DND-41 (cell line): ENCODE measurements around the gene GOLGA8J.
"Not testable (repeated sequence)": the region's sequence is repeated elsewhere in the genome, so short reads cannot be mapped to it uniquely, and the experiment has no call there.

Experiments used
- ATAC-seq: fragments of 200-7000 bp; cut with Tn5 transposase; 3 replicates; pipeline ENCODE4 v1.9.1; 2021; ENCODE audit warnings: low read depth; ENCODE audit not compliant: insufficient read depth
- DNase-seq: peaks from one replicate; pipeline ENCODE4 v3.0.0-alpha.2; 2020
- H2AFZ ChIP-seq: 2 replicates; pipeline ENCODE4 v1.6.0; 2012; ENCODE audit warnings: low read depth, low read length
- H3K27ac ChIP-seq: 2 replicates; pipeline ENCODE4 v1.5.1; 2012; ENCODE audit warnings: low read length, inconsistent platforms
- H3K27me3 ChIP-seq: fragments of 200-600 bp; sonication (generic); 2 replicates; pipeline ENCODE4 v1.6.0; 2012; ENCODE audit warnings: low read length, mild to moderate bottlenecking, inconsistent platforms; ENCODE audit not compliant: insufficient read depth, poor library complexity
- H3K36me3 ChIP-seq: 2 replicates; pipeline ENCODE4 v1.5.1; 2012; ENCODE audit warnings: low read length, inconsistent platforms; ENCODE audit not compliant: insufficient read depth
- H3K4me1 ChIP-seq: 2 replicates; pipeline ENCODE4 v1.5.1; 2012; ENCODE audit warnings: mild to moderate bottlenecking, low read length; ENCODE audit not compliant: insufficient read depth
- H3K4me2 ChIP-seq: 2 replicates; pipeline ENCODE4 v1.6.0; 2012; ENCODE audit warnings: mild to moderate bottlenecking, moderate library complexity, low read length, inconsistent platforms; ENCODE audit not compliant: insufficient read depth
- H3K4me3 ChIP-seq, 2 experiments: fragments of 200-600 bp in 1 of 2; shearing (Covaris generic) in 1 of 2; 2 replicates each; pipeline ENCODE4 v1.5.1; 2012 to 2016; ENCODE audit warnings: inconsistent platforms in 2 of 2, low read length in 2 of 2, mild to moderate bottlenecking in 2 of 2, low read depth in 1 of 2, moderate library complexity in 1 of 2
- H3K79me2 ChIP-seq: 2 replicates; pipeline ENCODE4 v1.6.0; 2012; ENCODE audit warnings: low read length, inconsistent platforms; ENCODE audit not compliant: insufficient read depth
- H3K9ac ChIP-seq: 2 replicates; pipeline ENCODE4 v1.6.0; 2012; ENCODE audit warnings: low read depth, mild to moderate bottlenecking, inconsistent platforms, low read length, moderate library complexity
- H3K9me3 ChIP-seq: 2 replicates; pipeline ENCODE4 v1.5.1; 2012; ENCODE audit warnings: low read length, moderate library complexity, mild to moderate bottlenecking, inconsistent platforms; ENCODE audit not compliant: insufficient read depth, severe bottlenecking
- H4K20me1 ChIP-seq: 2 replicates; pipeline ENCODE4 v1.6.0; 2012; ENCODE audit warnings: low read length; ENCODE audit not compliant: insufficient read depth
- EZH2 ChIP-seq: IDR thresholded peaks from 3 replicates; pipeline ENCODE4 v1.6.1; 2012; ENCODE audit warnings: borderline replicate concordance, low read depth, mild to moderate bottlenecking, moderate library complexity, low read length, inconsistent platforms; ENCODE audit not compliant: severe bottlenecking
- TF ChIP-seq, protein P1 (sequence below): IDR thresholded peaks from 2 replicates; pipeline ENCODE4 v1.5.1; 2012; ENCODE audit warnings: borderline replicate concordance, low read length, moderate library complexity, mild to moderate bottlenecking; ENCODE audit not compliant: poor library complexity, severe bottlenecking; ENCODE audit errors: extremely low read depth

The GOLGA8J gene, protein sequence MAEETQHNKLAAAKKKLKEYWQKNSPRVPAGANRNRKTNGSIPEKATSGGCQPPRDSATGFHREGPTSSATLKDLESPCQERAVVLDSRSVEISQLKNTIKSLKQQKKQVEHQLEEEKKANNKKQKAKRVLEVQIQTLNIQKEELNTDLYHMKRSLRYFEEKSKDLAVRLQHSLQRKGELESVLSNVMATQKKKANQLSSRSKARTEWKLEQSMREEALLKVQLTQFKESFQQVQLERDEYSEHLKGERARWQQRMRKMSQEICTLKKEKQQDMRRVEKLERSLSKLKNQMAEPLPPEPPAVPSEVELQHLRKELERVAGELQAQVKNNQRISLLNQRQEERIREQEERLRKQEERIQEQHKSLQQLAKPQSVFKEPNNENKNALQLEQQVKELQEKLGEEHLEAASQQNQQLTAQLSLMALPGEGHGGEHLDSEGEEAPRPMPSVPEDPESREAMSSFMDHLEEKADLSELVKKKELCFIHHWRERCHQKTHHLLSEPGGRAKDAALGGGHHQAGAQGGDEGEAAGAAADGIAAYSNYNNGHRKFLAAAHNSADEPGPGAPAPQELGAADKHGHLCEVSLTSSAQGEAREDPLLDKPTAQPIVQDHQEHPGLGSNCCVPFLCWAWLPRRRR

DNA sequence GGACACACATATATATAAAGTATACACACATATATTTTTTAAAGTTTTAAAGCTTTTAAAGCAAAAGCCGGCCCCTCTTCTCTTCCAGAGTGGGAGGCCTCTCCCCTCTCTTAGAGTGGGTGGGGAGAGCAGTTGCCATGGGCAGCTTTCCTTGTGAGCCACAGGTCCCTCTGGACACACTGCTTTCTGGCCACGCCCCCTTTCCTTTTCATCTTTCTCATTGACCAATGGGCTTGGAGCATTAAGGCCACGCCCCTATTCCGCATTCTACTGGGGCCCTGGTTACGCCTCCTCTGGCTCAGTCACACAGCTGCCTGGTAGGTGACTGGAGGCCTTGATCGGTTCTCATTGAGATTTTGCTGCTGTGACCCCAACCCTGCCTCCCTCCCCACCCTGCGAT, at the start of gene GOLGA8J:
GOLGA8J (plus strand) TSS at position 301 of the 400 bp plus-strand sequence; CDS start at position 399, 98 bp downstream.
- not testable (repeated sequence) for H2AFZ ChIP-seq, H4K20me1 ChIP-seq, H3K4me3 ChIP-seq, H3K27ac ChIP-seq, H3K79me2 ChIP-seq, H3K27me3 ChIP-seq, DNase-seq, H3K4me1 ChIP-seq, ATAC-seq, H3K9ac ChIP-seq, H3K36me3 ChIP-seq, H3K9me3 ChIP-seq, H3K4me2 ChIP-seq

- Histone ChIP-seq H3K4me3 (no peak overlapping the region), H3K4me1 (no peaks in the 10 kb centered on the region), H3K9me3 (no peaks in the 10 kb centered on the region), H4K20me1 (no peaks in the 10 kb centered on the region), H3K27me3 (no peaks in the 10 kb centered on the region), H3K27ac (no peak overlapping the region), H3K4me2 (no peak overlapping the region), H3K79me2 (no peaks in the 10 kb centered on the region), H3K36me3 (no peaks in the 10 kb centered on the region), H2AFZ (no peak overlapping the region), H3K9ac (no peak overlapping the region)
- no peak for ATAC-seq
- no peak for DNase-seq
- TF ChIP-seq, protein P1, sequence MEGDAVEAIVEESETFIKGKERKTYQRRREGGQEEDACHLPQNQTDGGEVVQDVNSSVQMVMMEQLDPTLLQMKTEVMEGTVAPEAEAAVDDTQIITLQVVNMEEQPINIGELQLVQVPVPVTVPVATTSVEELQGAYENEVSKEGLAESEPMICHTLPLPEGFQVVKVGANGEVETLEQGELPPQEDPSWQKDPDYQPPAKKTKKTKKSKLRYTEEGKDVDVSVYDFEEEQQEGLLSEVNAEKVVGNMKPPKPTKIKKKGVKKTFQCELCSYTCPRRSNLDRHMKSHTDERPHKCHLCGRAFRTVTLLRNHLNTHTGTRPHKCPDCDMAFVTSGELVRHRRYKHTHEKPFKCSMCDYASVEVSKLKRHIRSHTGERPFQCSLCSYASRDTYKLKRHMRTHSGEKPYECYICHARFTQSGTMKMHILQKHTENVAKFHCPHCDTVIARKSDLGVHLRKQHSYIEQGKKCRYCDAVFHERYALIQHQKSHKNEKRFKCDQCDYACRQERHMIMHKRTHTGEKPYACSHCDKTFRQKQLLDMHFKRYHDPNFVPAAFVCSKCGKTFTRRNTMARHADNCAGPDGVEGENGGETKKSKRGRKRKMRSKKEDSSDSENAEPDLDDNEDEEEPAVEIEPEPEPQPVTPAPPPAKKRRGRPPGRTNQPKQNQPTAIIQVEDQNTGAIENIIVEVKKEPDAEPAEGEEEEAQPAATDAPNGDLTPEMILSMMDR: no peak
- TF ChIP-seq EZH2: no peak
Observed at GRCh38 chr15:30033211-30033610, 49.5 kb upstream of the GOLGA8J start.

DNA sequence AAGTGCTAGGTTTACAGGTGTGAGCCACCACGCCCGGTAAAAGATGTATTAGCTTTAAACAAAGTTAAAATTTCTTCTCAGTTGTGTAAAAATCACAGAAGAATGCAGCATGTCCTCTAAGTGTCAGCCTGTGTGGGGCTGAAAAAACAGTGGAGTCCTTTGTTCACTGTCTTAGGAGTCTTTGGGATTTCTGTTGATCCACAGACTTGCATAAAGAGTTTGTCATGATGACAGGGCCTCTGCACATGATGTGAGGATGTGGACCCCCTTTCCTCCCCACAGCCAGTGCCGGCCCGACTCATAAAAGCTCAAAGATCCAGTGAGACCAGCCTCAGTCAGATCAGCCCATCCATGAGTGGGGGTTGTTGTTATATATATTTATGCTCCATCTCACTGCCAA, 49.0 kb upstream of the GOLGA8J start:
- no peaks in the 10 kb centered on the region for H3K79me2 ChIP-seq
- ATAC-seq (no peak), DNase-seq (no peak)
- H3K9me3 ChIP-seq: no peaks in the 10 kb centered on the region
- H3K36me3 ChIP-seq: no peaks in the 10 kb centered on the region
- no peaks in the 10 kb centered on the region for H4K20me1 ChIP-seq
- H2AFZ ChIP-seq: no peak overlapping the region
- no peak overlapping the region for H3K27ac ChIP-seq
- no peaks in the 10 kb centered on the region for H3K4me1 ChIP-seq
- TF ChIP-seq EZH2: no peak
- TF ChIP-seq, protein P1: no peak
- H3K27me3 ChIP-seq: no peaks in the 10 kb centered on the region
- H3K9ac ChIP-seq: no peak overlapping the region
- H3K4me3 ChIP-seq: no peak overlapping the region
- no peak overlapping the region for H3K4me2 ChIP-seq

GRCh38 chr15:30036036-30036703, 46.6 kb upstream of the GOLGA8J start:
- H3K27me3 ChIP-seq: no peaks in the 10 kb centered on the region
- no peaks in the 10 kb centered on the region for H3K9me3 ChIP-seq
- no peak for DNase-seq
- H3K9ac ChIP-seq: no peak overlapping the region
- H3K79me2 ChIP-seq: no peaks in the 10 kb centered on the region
- no peak for TF ChIP-seq EZH2
- TF ChIP-seq, protein P1: no peak
- no peak overlapping the region for H3K4me2 ChIP-seq
- no peaks in the 10 kb centered on the region for H3K4me1 ChIP-seq
- no peaks in the 10 kb centered on the region; the same call in 1 of the 2 replicates for H4K20me1 ChIP-seq
- no peak overlapping the region for H2AFZ ChIP-seq
- H3K4me3 ChIP-seq: no peak overlapping the region
- ATAC-seq: no peak
- H3K27ac ChIP-seq: no peak overlapping the region
- no peaks in the 10 kb centered on the region for H3K36me3 ChIP-seq
